Muscle of leg (tissue), 11 donors: ENCODE data around the gene PPP1R37. TPM values are rescaled to one million over a fixed set of nuclear protein-coding genes. Genes with fewer than 3 reads are reported as not detected.

Experiments
- DNase-seq: peaks from one replicate; pipeline ENCODE4 v3.0.0; 2013
- H3K27ac ChIP-seq: one replicate; pipeline ENCODE4 v1.5.1; 2013; ENCODE audit warnings: mild to moderate bottlenecking, low read length, control low read depth
- H3K27me3 ChIP-seq: one replicate; pipeline ENCODE4 v1.6.1; 2013; ENCODE audit warnings: low read length; ENCODE audit not compliant: control insufficient read depth, insufficient read depth
- H3K36me3 ChIP-seq: one replicate; pipeline ENCODE4 v1.6.1; 2013; ENCODE audit warnings: low read length; ENCODE audit not compliant: control insufficient read depth, insufficient read depth
- H3K4me1 ChIP-seq: one replicate; pipeline ENCODE4 v1.6.1; 2013; ENCODE audit warnings: low read length; ENCODE audit not compliant: control insufficient read depth, insufficient read depth
- H3K4me3 ChIP-seq: one replicate; pipeline ENCODE4 v1.5.1; 2013; ENCODE audit warnings: low read length, control low read depth
- H3K9me3 ChIP-seq: replicated peaks from 2 replicates; pipeline ENCODE4 v1.6.1; 2013; ENCODE audit warnings: low read depth, low read length; ENCODE audit not compliant: control insufficient read depth
- WGBS: methylation state at CpG from one replicate; pipeline ENCODE4 v1.1.5; 2013; ENCODE audit warnings: missing lambda C conversion rate; ENCODE audit not compliant: insufficient coverage; 5-methylcytosine and 5-hydroxymethylcytosine counted together
- polyA plus RNA-seq, 8 donors: library from polyadenylated mRNA; unstranded; fragments of 120-200 nt; gene quantifications; one replicate each; pipeline versions ENCODE4 v1.2.1 to v1.2.3, GENCODE V29; 2013; ENCODE audit warnings: inconsistent platforms in 1 of 8, low replicate concordance in 1 of 8; ENCODE audit not compliant: insufficient read length in 8 of 8, insufficient read depth in 1 of 8
- total RNA-seq: library from RNA; stranded (reverse); fragments of 120-200 nt; gene quantifications from one replicate; pipeline ENCODE4 v1.2.4, GENCODE V29; 2013

PPP1R37 gene
- total and polyA plus RNA-seq, 9 donors = 19.4 to 29.3 (median 23.0) TPM

- no peak for DNase-seq
- Histone ChIP-seq H3K36me3 (peaks cover 44% of the 10 kb centered on the region), H3K9me3 (no peaks in the 10 kb centered on the region), H3K27me3 (peaks cover 4% of the 10 kb centered on the region), H3K4me3 (no peak overlapping the region), H3K4me1 (peaks cover 19% of the 10 kb centered on the region), H3K27ac (no peak overlapping the region)
- WGBS = 87% methylated on average over 16 of the region's 19 CpGs
These were observed 22.0 kb upstream of the PPP1R37 start for GRCh38 chr19:45070861-45071544.

DNA sequence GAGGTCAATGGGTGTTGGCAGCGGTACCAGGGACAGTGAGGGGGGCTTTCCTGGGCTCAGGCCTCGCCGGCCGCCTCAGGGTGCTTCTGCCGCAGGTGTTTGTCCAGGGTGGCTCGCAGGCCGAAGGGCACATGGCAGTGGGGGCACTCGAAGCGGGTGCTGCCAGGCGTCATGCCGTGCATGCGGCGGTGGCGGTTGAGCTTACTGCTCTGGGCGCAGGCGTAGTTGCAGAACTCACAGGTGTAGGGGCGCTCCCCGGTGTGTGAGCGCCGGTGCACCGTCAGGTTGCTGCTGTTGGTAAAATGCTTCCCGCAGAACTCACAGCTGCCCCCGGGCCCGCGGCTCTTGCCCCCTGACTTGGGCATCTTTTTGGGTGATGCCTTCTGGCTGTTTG lies 21.4 kb upstream of the PPP1R37 start:
- DNase-seq = no peak
- peaks cover 4% of the 10 kb centered on the region for H3K27me3 ChIP-seq
- no peak overlapping the region for H3K4me3 ChIP-seq
- WGBS = 90% methylated on average over 20 of the region's 25 CpGs
- no peaks in the 10 kb centered on the region for H3K9me3 ChIP-seq
- peaks cover 22% of the 10 kb centered on the region for H3K4me1 ChIP-seq
- H3K36me3 ChIP-seq = peaks cover 42% of the 10 kb centered on the region
- no peak overlapping the region for H3K27ac ChIP-seq

DNA sequence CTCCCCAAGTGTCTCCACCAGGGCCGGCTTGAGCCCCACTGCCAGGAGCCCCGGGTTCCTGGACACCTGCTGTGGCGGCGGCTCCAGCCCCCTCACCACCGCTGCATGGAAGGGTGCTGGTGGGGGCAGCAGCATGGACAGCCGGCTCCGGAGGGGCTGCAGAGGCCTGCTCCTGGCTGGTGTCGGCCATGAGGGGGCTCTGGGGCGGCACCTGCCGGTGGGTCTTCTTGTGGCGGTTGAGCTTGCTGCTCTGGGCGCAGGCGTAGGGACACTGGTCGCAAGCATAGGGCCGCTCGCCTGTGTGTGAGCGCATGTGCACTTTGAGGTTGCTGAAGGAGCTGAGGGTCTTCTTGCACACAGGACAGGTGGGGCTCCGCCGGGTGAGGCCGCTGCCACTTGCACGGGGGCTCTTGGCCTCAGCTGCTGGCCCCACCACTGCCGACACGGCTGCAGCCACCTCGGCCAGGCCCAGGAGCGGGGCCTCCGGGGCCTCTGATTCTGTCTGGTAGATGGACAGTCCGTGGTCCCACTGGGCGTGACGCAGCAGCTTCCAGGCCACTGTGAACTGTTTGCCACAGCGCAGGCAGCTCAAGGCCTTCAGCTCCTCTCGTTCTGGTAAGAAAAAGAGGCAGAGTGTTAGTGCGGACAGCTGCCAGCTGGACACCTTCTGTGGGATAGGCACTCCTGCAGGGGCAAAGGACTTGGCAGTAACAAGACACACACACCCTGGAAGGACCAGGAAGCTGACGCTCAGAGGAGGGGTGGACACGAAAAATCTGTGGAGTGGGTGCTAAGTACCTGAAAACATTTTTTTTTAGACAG lies 20.8 kb upstream of the PPP1R37 start:
- H3K27me3 ChIP-seq = peaks cover 4% of the 10 kb centered on the region
- no peak overlapping the region for H3K27ac ChIP-seq
- H3K4me1 ChIP-seq = peaks cover 25% of the 10 kb centered on the region
- H3K4me3 ChIP-seq = no peak overlapping the region
- WGBS = 83% methylated on average over 30 of the region's 34 CpGs
- no peaks in the 10 kb centered on the region for H3K9me3 ChIP-seq
- H3K36me3 ChIP-seq = peaks cover 36% of the 10 kb centered on the region
- no peak for DNase-seq

DNA sequence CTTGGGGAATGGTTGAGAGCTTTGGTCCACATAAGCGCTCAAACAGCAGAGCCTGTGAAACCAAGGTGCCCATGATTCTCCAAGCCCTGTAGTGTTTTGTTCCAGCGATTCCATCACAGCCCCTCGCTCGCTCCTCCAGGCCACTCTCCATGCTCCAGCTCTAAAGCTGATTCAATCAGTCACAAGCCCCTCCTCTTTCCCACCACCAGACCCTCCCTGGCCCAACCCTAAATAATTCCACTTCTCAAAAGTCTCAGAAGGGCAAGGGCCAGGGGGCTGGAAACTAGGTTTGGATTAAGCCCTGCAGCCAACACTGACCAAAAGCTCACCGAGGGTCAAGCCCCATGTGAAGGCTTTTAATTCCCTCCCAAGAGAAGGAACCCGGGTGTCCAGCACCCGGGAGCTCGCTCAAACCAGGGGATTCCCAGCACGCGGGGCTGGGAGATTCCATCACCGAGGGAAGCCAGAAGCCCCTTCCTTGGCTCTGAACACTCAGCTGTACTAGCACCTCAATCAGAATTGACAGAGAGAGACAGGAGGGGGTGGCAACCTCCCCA lies 18.2 kb upstream of the PPP1R37 start:
- Histone ChIP-seq H3K27ac (no peak overlapping the region), H3K9me3 (no peaks in the 10 kb centered on the region), H3K27me3 (peaks cover 4% of the 10 kb centered on the region), H3K4me3 (no peak overlapping the region), H3K4me1 (peaks cover 31% of the 10 kb centered on the region), H3K36me3 (peaks cover 17% of the 10 kb centered on the region)
- WGBS = 45% methylated on average over 8 of the region's 11 CpGs
- DNase-seq = no peak

- peak overlapping the region; percentile 38 for H3K4me3 ChIP-seq
- 8% methylated on average over 16 of the region's 26 CpGs for WGBS
- peaks cover 4% of the 10 kb centered on the region for H3K27me3 ChIP-seq
- peaks cover 10% of the 10 kb centered on the region for H3K36me3 ChIP-seq
- peaks cover 37% of the 10 kb centered on the region for H3K4me1 ChIP-seq
- peak; percentile 58 for DNase-seq
- no peaks in the 10 kb centered on the region for H3K9me3 ChIP-seq
- no peak overlapping the region for H3K27ac ChIP-seq
These were observed 17.5 kb upstream of the PPP1R37 start for GRCh38 chr19:45075301-45076028.

DNA sequence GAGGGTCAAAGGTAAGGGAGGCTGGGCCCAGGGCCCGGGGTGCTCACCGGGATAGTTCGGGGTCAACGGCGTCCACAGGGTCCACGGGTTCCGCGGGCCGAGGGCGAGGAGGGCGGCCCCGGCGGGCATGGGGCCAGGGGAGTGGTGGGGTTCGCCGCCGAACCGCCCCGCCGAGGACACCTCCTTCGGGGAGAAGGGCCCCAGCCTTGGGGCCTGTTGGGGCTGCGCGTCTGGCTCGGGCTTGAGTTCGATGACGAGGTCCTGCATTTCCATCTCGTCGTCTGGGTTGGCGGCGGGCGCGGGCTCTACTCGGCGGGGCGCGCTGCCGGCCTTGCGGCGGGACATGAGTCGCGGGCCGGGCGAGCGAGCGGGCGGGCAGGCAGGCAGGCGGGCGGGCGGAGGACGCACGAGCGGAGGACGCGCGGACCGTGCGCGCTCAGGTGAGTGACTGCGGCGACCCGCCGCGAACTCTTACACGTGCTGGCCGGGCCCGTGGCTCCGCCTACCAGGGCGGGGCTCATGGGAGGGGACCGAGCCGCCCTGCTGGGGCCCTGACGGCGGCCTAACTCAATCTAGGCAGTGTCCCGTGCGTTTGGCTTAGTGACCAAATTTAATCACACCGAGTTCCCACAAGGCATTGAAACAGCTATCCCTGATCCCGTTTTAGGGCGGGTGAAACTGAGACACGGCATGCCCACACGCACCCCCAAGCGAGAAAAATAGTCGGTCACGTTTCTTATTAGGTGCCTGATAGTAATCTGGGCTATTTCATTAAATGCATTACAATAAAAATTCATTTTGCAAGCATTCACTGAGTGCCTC lies 16.7 kb upstream of the PPP1R37 start, which contains the start of gene ZNF296:
Gene ZNF296, minus strand, starts transcription at position 450 of the 822 bp plus-strand sequence. Its CDS starts 105 bp downstream, at position 345.
- peaks cover 4% of the 10 kb centered on the region for H3K27me3 ChIP-seq
- H3K4me3 ChIP-seq = peak within 1 kb of the TSS; percentile 38
- peaks cover 4% of the 10 kb centered on the region for H3K36me3 ChIP-seq
- WGBS = under 1% methylated on average over 62 of the region's 81 CpGs
- DNase-seq = peak; percentile 65
- no peaks in the 10 kb centered on the region for H3K9me3 ChIP-seq
- H3K4me1 ChIP-seq = peaks cover 38% of the 10 kb centered on the region
- H3K27ac ChIP-seq = no peak within 1 kb of the TSS

DNA sequence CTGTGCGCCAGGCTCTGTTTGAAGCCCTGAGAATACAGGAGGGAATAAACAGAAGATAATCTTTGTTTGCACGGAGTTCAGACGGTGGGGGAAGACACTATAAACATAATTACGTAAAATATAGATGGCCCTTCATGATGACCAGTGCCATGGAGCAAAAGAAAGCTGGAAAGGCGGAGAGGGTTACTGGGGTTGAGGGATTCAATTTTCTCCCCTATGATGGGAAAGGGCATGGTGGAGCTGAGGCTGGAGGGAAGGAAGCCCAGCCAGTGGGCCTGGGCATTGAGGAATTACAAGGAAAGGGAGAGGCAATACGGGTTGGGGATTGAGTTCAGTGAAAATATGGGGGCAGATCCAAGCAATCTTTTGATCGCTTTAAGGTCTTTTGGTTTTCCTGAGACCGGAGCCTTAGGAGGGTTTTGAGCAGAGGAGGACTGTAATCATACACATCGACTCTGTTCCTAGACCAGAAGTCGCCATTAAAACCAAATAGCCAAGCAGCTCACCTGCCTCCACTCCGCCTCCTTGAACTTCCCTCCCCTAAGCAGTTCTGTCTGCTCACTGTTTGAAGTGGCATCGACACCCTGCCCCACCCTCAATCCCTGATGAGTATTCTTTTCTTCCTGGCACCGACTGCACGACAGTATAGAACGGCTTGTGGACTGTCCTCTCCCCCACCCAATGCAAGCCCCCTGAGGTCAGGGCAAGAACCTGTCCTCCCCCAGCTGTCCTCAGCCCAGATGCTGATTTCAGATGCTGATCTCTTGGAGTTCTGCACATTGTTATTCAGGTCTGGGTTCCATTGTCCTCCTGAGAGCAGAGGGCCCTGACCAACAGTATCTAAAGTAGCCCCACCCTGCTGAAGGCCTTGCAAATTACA lies 15.9 kb upstream of the PPP1R37 start:
- Histone ChIP-seq H3K4me3 (no peak overlapping the region), H3K9me3 (no peaks in the 10 kb centered on the region), H3K27ac (no peak overlapping the region), H3K4me1 (peaks cover 35% of the 10 kb centered on the region), H3K36me3 (peaks cover 3% of the 10 kb centered on the region), H3K27me3 (peaks cover 4% of the 10 kb centered on the region)
- no peak for DNase-seq
- 62% methylated on average over 10 of the region's 15 CpGs for WGBS

DNA sequence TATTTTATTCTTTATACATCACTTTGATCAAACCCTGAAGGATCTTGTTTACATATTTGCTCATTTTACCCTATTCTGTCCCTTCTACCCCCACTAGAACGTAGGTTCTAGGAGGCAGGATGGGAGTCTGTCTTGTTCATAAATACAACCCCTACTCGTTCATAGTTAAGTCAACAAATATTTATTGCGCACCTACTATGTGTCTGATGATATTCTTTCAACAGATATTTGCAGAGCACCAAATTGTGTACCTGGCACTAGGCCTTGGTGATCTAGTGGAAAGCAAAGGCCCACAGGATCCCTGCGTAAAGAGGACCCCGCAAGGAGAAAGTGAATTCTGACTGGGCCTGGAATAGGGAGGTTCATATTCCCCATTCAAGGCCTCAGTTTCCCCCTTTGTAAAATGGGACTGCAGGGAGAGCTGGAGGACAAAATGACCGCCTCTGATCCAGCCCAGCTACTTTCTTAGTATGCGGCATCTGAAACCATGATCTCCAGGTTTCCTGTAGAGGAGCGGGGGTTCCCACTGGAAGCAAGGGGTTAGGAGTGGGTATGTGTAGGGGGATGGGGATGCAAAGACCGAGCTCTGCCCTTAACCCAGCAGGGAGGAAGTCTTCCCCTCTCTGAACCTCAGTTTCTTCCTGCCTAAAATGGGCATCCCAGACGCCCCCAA lies 14.5 kb upstream of the PPP1R37 start:
- WGBS = 0% methylated on average over 1 of the region's 10 CpGs
- H3K4me1 ChIP-seq = peaks cover 33% of the 10 kb centered on the region
- H3K9me3 ChIP-seq = no peaks in the 10 kb centered on the region
- no peak for DNase-seq
- no peak overlapping the region for H3K27ac ChIP-seq
- H3K4me3 ChIP-seq = peak overlapping the region; percentile 86
- peaks cover 4% of the 10 kb centered on the region for H3K27me3 ChIP-seq
- peaks cover 11% of the 10 kb centered on the region for H3K36me3 ChIP-seq
